ENCODE results near the gene CNTNAP2. TPM values are rescaled to one million over a fixed set of nuclear protein-coding genes. Genes with fewer than 3 reads are reported as not detected.

The CNTNAP2 gene
- total RNA-seq, 1 experiment from 2014 or later = 64.5 TPM

DNA sequence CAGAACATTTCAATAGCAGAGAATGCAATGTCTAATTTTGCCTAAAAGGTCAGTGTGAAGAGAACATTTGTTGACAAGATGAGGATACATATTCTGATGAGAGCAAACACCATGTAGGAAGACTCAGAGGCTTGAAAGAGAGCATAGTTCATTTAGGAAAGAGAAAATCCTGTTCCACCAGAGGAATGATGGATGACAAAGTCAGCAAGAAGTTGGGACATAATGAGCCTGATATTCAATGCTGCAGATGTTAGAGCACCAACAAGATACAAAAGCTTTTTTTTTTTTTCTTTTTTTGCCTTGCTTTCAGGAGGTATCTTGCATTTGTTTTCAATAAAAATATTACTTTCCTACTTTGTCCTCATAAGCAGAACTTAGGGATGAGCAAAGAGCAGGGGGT is 1522.0 kb downstream of the CNTNAP2 start:
- H2AFZ ChIP-seq (ENCODE audit: low read length) = no peak overlapping the region
- no peaks in the 10 kb centered on the region for H3K79me2 ChIP-seq (ENCODE audit: insufficient read depth, low read length)
- no peak overlapping the region for H3K4me2 ChIP-seq (ENCODE audit: insufficient read depth, insufficient read length, low read length)
- no peak overlapping the region for H3K27ac ChIP-seq (ENCODE audit: insufficient read length, low read depth, low read length)
- no peak overlapping the region for H2BK12ac ChIP-seq (ENCODE audit: insufficient read length, low read depth, low read length)
- H3K36me3 Mint-ChIP-seq (ENCODE audit: insufficient read depth in 1 of 3, low read depth in 3 of 3) = peaks cover 0 to 4% (median 0%) of the 10 kb centered on the region in 3 experiments; a peak in 2 of 7 replicates
- no peak overlapping the region for H4K91ac ChIP-seq (ENCODE audit: insufficient read length, low read depth, low read length)
- TF ChIP-seq, protein P1, sequence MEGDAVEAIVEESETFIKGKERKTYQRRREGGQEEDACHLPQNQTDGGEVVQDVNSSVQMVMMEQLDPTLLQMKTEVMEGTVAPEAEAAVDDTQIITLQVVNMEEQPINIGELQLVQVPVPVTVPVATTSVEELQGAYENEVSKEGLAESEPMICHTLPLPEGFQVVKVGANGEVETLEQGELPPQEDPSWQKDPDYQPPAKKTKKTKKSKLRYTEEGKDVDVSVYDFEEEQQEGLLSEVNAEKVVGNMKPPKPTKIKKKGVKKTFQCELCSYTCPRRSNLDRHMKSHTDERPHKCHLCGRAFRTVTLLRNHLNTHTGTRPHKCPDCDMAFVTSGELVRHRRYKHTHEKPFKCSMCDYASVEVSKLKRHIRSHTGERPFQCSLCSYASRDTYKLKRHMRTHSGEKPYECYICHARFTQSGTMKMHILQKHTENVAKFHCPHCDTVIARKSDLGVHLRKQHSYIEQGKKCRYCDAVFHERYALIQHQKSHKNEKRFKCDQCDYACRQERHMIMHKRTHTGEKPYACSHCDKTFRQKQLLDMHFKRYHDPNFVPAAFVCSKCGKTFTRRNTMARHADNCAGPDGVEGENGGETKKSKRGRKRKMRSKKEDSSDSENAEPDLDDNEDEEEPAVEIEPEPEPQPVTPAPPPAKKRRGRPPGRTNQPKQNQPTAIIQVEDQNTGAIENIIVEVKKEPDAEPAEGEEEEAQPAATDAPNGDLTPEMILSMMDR (conservative IDR thresholded peaks at IDR 0.05) = no peak
- H3K27me3 Mint-ChIP-seq (ENCODE audit: low read depth) = no peaks in the 10 kb centered on the region; the same call in none of the 2 replicates
- no peak overlapping the region for H3K18ac ChIP-seq (ENCODE audit: insufficient read length, low read depth, low read length)
- no peaks in the 10 kb centered on the region for H4K20me1 ChIP-seq (ENCODE audit: control insufficient read depth, insufficient read depth, insufficient read length)
- H3K9ac ChIP-seq (ENCODE audit: extremely low read depth, insufficient read length, low read length) = no peak overlapping the region
- no peak overlapping the region for H3K4me3 Mint-ChIP-seq
- no peak overlapping the region for H3K56ac ChIP-seq (ENCODE audit: insufficient read length, low read depth, low read length)
- no peak overlapping the region for H4K8ac ChIP-seq (replicated peaks; ENCODE audit: insufficient read length, low read depth, low read length)
- H3K4me1 ChIP-seq (ENCODE audit: insufficient read depth, low read length) = peaks cover 2% of the 10 kb centered on the region; the same call in 1 of the 2 replicates
- H3K4me1 Mint-ChIP-seq = peaks cover 17 to 18% of the 10 kb centered on the region in 2 experiments
- DNase-seq = no peak
- no peak overlapping the region for H3K4ac ChIP-seq (ENCODE audit: low read depth, low read length)
- no peak overlapping the region for H3K14ac ChIP-seq (ENCODE audit: insufficient read depth, low read length)
- peaks cover 0 to 3% of the 10 kb centered on the region in 2 experiments; a peak in 2 of 5 replicates for H3K9me3 Mint-ChIP-seq
- H3K79me1 ChIP-seq (ENCODE audit: insufficient read depth, low read depth, low read length, poor library complexity, severe bottlenecking) = no peaks in the 10 kb centered on the region
- H2BK5ac ChIP-seq (ENCODE audit: insufficient read length, low read length) = no peak overlapping the region
- H3T11ph ChIP-seq (ENCODE audit: low read length) = no peak overlapping the region
- H2BK120ac ChIP-seq (ENCODE audit: low read depth, low read length, poor library complexity, severe bottlenecking) = no peak overlapping the region
- no peak overlapping the region for H2AK5ac ChIP-seq (ENCODE audit: insufficient read length, low read length)
- no peak overlapping the region for H3K27ac Mint-ChIP-seq
- no peaks in the 10 kb centered on the region for H3K27me3 ChIP-seq (ENCODE audit: insufficient read depth, low read length)
- no peaks in the 10 kb centered on the region for H3K23me2 ChIP-seq (ENCODE audit: insufficient read length, low read depth, low read length, poor library complexity, severe bottlenecking)
- no peaks in the 10 kb centered on the region for H3K9me3 ChIP-seq (ENCODE audit: control insufficient read depth, low read depth, low read length)
- no peak overlapping the region for H2BK15ac ChIP-seq (ENCODE audit: low read depth, low read length)
- no peak overlapping the region for H2BK20ac ChIP-seq (ENCODE audit: low read depth, low read length, poor library complexity, severe bottlenecking)
- no peak overlapping the region for H4K5ac ChIP-seq (ENCODE audit: insufficient read length, low read depth, low read length)
- H3K23ac ChIP-seq (ENCODE audit: insufficient read length, low read depth, low read length) = no peak overlapping the region
